ENCODE data around the gene ATP2A1. TPM values are rescaled to one million over a fixed set of nuclear protein-coding genes. Genes with fewer than 3 reads are reported as not detected.

Gene ATP2A1
- polyA plus RNA-seq, 2 of the 4 experiments (the other 2 are of a cell fraction): 0.96 to 5.2 TPM

- no peak overlapping the region for H3K27ac ChIP-seq
- ATAC-seq: no peak
- CTCF ChIA-PET: interaction anchor here (2.0 to 6.6 kb wide), 4 partner anchors 9 to 100 kb away, joined by 4 to 49 read pairs (median 26); partner anchors contain the start of gene SH2B1
- no peak overlapping the region for H3K4me2 ChIP-seq
- TF ChIP-seq EHMT2 (IDR thresholded peaks at IDR 0.05; ENCODE audit: low read depth): no peak
- no peak for TF ChIP-seq KDM5A (IDR thresholded peaks at IDR 0.05)
- TF ChIP-seq ZFP36 (IDR thresholded peaks at IDR 0.05; ENCODE audit: borderline replicate concordance, partially characterized antibody): no peak
- TF ChIP-seq CEBPB (IDR thresholded peaks at IDR 0.05): no peak
- TF ChIP-seq USF2 (IDR thresholded peaks at IDR 0.05): no peak
- TF ChIP-seq BCL3 (IDR thresholded peaks at IDR 0.05): no peak
- no peak for TF ChIP-seq FOSL2 (IDR thresholded peaks at IDR 0.05)
- no peak for TF ChIP-seq FOSL2 (CRISPR knock-in tag; IDR thresholded peaks at IDR 0.05)
- TF ChIP-seq JUN (IDR thresholded peaks at IDR 0.05): no peak
- no peak for TF ChIP-seq HOXB5 (CRISPR knock-in tag; IDR thresholded peaks at IDR 0.05)
- TF ChIP-seq NFE2L2 (conservative IDR thresholded peaks at IDR 0.05; ENCODE audit: low read length): no peak
- no peak for TF ChIP-seq TFCP2L1 (CRISPR knock-in tag; IDR thresholded peaks at IDR 0.05)
- no peaks in the 10 kb centered on the region for H3K9me3 ChIP-seq
- no peak for FAIRE-seq
- no peak for DNase-seq (ENCODE audit: low read depth in 1 of 2, low spot score in 1 of 2)
- 93% methylated on average over 12 of the region's 12 CpGs for WGBS (ENCODE audit: missing lambda C conversion rate)
- POLR2A ChIA-PET: no interaction called here
- peaks cover 13% of the 10 kb centered on the region for H3K4me1 ChIP-seq
- H3K4me3 ChIP-seq: no peak overlapping the region
Observed at GRCh38 chr16:28843766-28844165, 34.5 kb upstream of the ATP2A1 start.

GRCh38 chr16:28844226-28844885 lies 33.9 kb upstream of the ATP2A1 start:
- ChIA-PET CTCF (interaction anchor here (1.1 to 6.6 kb wide), 6 partner anchors 9 to 99 kb away, joined by 3 to 49 read pairs (median 6); partner anchors contain the start of gene SH2B1), POLR2A (interaction anchor here (0.6 kb wide), 1 partner anchor 1598 kb away, joined by 3 read pairs; no protein-coding TSS in a partner anchor)
- WGBS (ENCODE audit: missing lambda C conversion rate): 87% methylated on average over 19 of the region's 19 CpGs
- Histone ChIP-seq H3K9me3 (no peaks in the 10 kb centered on the region), H3K27ac (no peak overlapping the region), H3K4me3 (no peak overlapping the region; the same call in 2 of the 3 replicates), H3K4me2 (peak overlapping the region; percentile 90; the same call in 2 of the 3 replicates), H3K4me1 (peaks cover 13% of the 10 kb centered on the region)
- ATAC-seq: no peak
- no peak for DNase-seq (ENCODE audit: low read depth in 1 of 2, low spot score in 1 of 2)
- TF ChIP-seq RFX5 (IDR thresholded peaks at IDR 0.05): no peak
- TF ChIP-seq ESRRA (IDR thresholded peaks at IDR 0.05; ENCODE audit: borderline replicate concordance, low read length): no peak
- TF ChIP-seq ATOH8 (CRISPR knock-in tag; IDR thresholded peaks at IDR 0.05; ENCODE audit: low read depth): no peak
- no peak for TF ChIP-seq GATA3 (IDR thresholded peaks at IDR 0.05; ENCODE audit: borderline replicate concordance)
- no peak for TF ChIP-seq NPAS2 (CRISPR knock-in tag; IDR thresholded peaks at IDR 0.05; ENCODE audit: borderline replicate concordance)
- no peak for TF ChIP-seq HEYL (CRISPR knock-in tag; IDR thresholded peaks at IDR 0.05)
- no peak for FAIRE-seq

- CTCF ChIA-PET: interaction anchor here (1.0 to 6.6 kb wide), 9 partner anchors 8 to 131 kb away, joined by 3 to 49 read pairs (median 5); partner anchors contain the start of gene SH2B1
- DNase-seq (ENCODE audit: low read depth in 1 of 2, low spot score in 1 of 2) (peak; percentile 48 to 50), FAIRE-seq (no peak), ATAC-seq (peak in 1 of 2 experiments; percentile 43; a peak in 3 of 6 replicates)
- WGBS (ENCODE audit: missing lambda C conversion rate): 55% methylated on average over 10 of the region's 10 CpGs
- Histone ChIP-seq H3K4me3 (peak overlapping the region; percentile 74), H3K4me2 (peak overlapping the region; percentile 90), H3K9me3 (no peaks in the 10 kb centered on the region), H3K27ac (peak overlapping the region; percentile 89 to 95), H3K4me1 (peaks cover 13% of the 10 kb centered on the region)
- POLR2A ChIA-PET: interaction anchor here (0.6 to 3.3 kb wide), 4 partner anchors 17 to 1597 kb away, joined by 3 to 57 read pairs (median 23); partner anchors contain the start of genes ATXN2L and SH2B1
- TF ChIP-seq PBX3 (IDR thresholded peaks at IDR 0.05) (no peak), CHD4 (IDR thresholded peaks at IDR 0.05; ENCODE audit: borderline replicate concordance) (no peak), TP53 (CRISPR knock-in tag; IDR thresholded peaks at IDR 0.05) (no peak), HEYL (CRISPR knock-in tag; IDR thresholded peaks at IDR 0.05) (no peak), EP300 (IDR thresholded peaks at IDR 0.05) (no peak), HOXB5 (CRISPR knock-in tag; IDR thresholded peaks at IDR 0.05) (no peak), KDM1A (IDR thresholded peaks at IDR 0.05; ENCODE audit: low read depth) (no peak)
Observed at GRCh38 chr16:28845293-28845692, 33.0 kb upstream of the ATP2A1 start.
